NCI-H510A (cell line): ENCODE data around the gene TRAP1.
A peak's percentile ranks its signal among the peaks of the same experiment; 100 is the strongest.
"Not testable (repeated sequence)": the region's sequence is repeated elsewhere in the genome, so short reads cannot be mapped to it uniquely, and the experiment has no call there.

ENCODE experiments used
- DNase-seq: peaks from one replicate; lab custom pipeline; 2025; lab: John Stamatoyannopoulos, UW

The TRAP1 gene

GRCh38 chr16:3736116-3736515 lies 18.8 kb upstream of the TRAP1 start:
- DNase-seq = no peak

- DNase-seq = no peak
Measured at GRCh38 chr16:3735541-3735940, 18.2 kb upstream of the TRAP1 start.

GRCh38 chr16:3734758-3735221 lies 17.5 kb upstream of the TRAP1 start:
- DNase-seq = no peak

GRCh38 chr16:3734084-3734757 lies 16.9 kb upstream of the TRAP1 start:
- no peak for DNase-seq

- DNase-seq = no peak
Measured at GRCh38 chr16:3732171-3732570, 14.8 kb upstream of the TRAP1 start.

- DNase-seq = no peak
Measured at GRCh38 chr16:3731126-3731935, 14.0 kb upstream of the TRAP1 start.

- DNase-seq = no peak
Measured at GRCh38 chr16:3730161-3731125, 13.1 kb upstream of the TRAP1 start.

GRCh38 chr16:3729161-3730112 lies 12.1 kb upstream of the TRAP1 start:
- no peak for DNase-seq

- DNase-seq = no peak
Measured at GRCh38 chr16:3728424-3729160, 11.3 kb upstream of the TRAP1 start.

- DNase-seq = no peak
Measured at GRCh38 chr16:3727806-3728381, 10.6 kb upstream of the TRAP1 start.

GRCh38 chr16:3726021-3726687 lies 8.8 kb upstream of the TRAP1 start:
- no peak for DNase-seq

GRCh38 chr16:3725276-3725675 lies 8.0 kb upstream of the TRAP1 start:
- no peak for DNase-seq

- DNase-seq = no peak
Measured at GRCh38 chr16:3722508-3722907, 5.2 kb upstream of the TRAP1 start.

GRCh38 chr16:3720418-3720817 lies 3.1 kb upstream of the TRAP1 start:
- no peak for DNase-seq

- no peak for DNase-seq
Measured at GRCh38 chr16:3718628-3719027, 1.3 kb upstream of the TRAP1 start.

- DNase-seq = no peak
Measured at GRCh38 chr16:3718019-3718391, 681 bp upstream of the TRAP1 start.

GRCh38 chr16:3716831-3717234 lies 491 bp downstream of the TRAP1 start:
- peak; percentile 14 for DNase-seq

- no peak for DNase-seq
Measured at GRCh38 chr16:3715430-3715829, 1.9 kb downstream of the TRAP1 start.

GRCh38 chr16:3714378-3714777 lies 2.9 kb downstream of the TRAP1 start:
- DNase-seq = not testable (repeated sequence)
